Left colon (tissue), 2 donors: ENCODE measurements around the gene AP1S1. TPM values are rescaled to one million over a fixed set of nuclear protein-coding genes. Genes with fewer than 3 reads are reported as not detected.
A peak's percentile ranks its signal among the peaks of the same experiment; 100 is the strongest.
"Not testable (repeated sequence)": the region's sequence is repeated elsewhere in the genome, so short reads cannot be mapped to it uniquely, and the experiment has no call there.

ENCODE experiments used
- ATAC-seq: fragments of 200-7000 bp; cut with Tn5 transposase; one replicate; pipeline ENCODE4 v1.9.1; 2020; ENCODE audit warnings: mild to moderate bottlenecking, moderate library complexity
- DNase-seq, 2 donors: peaks; one replicate each; pipeline ENCODE4 v3.0.0-alpha.2; 2020
- intact Hi-C, 2 donors: fragments of 100-400 bp; cut with DNase I in 1 of 2; cut with micrococcal nuclease in 1 of 2; formaldehyde crosslinking; loops; one replicate each; pipeline versions ENCODE4 v1.11.2 to v1.14.0; 2022; cut with DNase I, micrococcal nuclease
- total RNA-seq, 2 donors: library from RNA; stranded (reverse); fragmentation: NEBNext Ultra II Directional; extraction: Animal tissue kit (Norgen Biotek cat#: 25700); gene quantifications; one replicate each; pipeline ENCODE4 v1.2.1, GENCODE V29; 2021
- donor health status: DM: no; HTN: no; CAD: no.
- donor health status: DM: yes; HTN: yes; CAD: no.

Gene AP1S1
- total RNA-seq, 2 donors from 2014 or later = 70.5 to 84.8 TPM

DNA sequence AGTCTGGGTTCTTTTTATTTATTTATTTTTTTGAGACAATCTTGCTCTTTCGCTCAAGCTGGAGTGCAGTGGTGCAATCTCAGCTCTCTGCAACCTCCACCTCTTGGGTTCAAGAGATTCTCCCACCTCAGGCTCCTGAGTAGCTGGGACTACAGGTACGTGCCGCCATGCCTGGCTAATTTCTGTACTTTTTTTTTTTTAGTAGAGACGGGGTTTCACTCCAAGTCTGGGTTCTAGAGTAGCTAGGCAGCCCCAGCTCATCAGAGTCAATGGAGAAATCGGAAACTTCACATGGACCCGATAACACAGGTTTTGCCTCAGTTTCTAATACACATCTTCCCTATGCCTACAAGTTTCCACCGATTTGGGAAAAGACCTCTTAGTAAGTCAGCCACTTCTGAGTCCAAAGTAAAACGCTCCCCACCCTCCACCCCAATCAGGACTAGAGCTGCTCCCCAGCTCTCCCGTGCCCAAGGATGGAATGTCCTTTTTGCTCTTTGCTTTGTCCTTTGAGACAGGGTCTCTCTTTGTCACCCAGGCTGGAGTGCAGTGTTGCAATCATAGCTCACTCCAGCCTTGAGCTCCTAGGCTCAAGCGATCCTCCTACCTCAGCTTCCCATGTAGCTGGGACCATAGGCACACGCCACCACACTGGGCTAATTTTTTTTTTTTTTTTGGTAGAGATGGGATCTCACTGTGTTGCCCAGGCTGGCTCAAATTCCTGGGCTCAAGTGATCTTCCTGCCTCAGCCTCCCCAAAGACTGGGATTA lies 31.2 kb upstream of the AP1S1 start:
- DNase-seq (no peak), ATAC-seq (no peak)
- intact Hi-C loops = no loop called here

DNA sequence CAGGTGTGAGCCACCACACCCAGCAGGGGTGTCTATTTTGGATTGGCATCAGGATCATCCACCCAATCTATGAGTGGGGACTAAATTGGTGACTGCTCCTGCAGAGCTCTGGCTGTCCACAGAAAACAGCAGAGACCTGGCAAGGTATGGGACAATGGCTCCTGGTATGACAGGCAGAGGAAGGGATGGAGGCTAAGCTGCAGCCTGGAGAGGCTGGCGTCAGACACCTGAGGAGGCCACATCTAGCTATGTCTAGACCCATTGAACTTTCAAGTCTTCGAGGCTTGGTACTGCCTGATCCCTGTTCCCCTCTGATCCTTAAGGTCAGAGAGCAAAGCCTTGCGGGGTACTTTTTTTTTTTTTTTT lies 30.6 kb upstream of the AP1S1 start:
- DNase-seq (no peak), ATAC-seq (no peak)
- intact Hi-C loops = no loop called here

- ATAC-seq (no peak), DNase-seq (no peak)
- intact Hi-C loops = no loop called here
Observed at GRCh38 chr7:101124376-101125056, 29.8 kb upstream of the AP1S1 start.

GRCh38 chr7:101125989-101126650 lies 28.2 kb upstream of the AP1S1 start:
- peak; percentile 19 for ATAC-seq
- peak; percentile 40 to 45 for DNase-seq
- intact Hi-C loops = no loop called here

- intact Hi-C loops = no loop called here
- DNase-seq (peak; percentile 55 to 87), ATAC-seq (peak; percentile 68)
Observed at GRCh38 chr7:101126651-101127459, 27.4 kb upstream of the AP1S1 start, which contains the start of gene SERPINE1. TSS of gene SERPINE1 (plus strand) at chr7:101127104. CDS start at chr7:101128394, 1,290 bp downstream.

- ATAC-seq (no peak), DNase-seq (no peak)
- intact Hi-C loops = no loop called here
Observed at GRCh38 chr7:101127460-101128039, 26.7 kb upstream of the AP1S1 start.

- ATAC-seq = peak; percentile 12
- DNase-seq = no peak
- intact Hi-C loops = no loop called here
Observed at GRCh38 chr7:101128040-101128834, 26.0 kb upstream of the AP1S1 start.

DNA sequence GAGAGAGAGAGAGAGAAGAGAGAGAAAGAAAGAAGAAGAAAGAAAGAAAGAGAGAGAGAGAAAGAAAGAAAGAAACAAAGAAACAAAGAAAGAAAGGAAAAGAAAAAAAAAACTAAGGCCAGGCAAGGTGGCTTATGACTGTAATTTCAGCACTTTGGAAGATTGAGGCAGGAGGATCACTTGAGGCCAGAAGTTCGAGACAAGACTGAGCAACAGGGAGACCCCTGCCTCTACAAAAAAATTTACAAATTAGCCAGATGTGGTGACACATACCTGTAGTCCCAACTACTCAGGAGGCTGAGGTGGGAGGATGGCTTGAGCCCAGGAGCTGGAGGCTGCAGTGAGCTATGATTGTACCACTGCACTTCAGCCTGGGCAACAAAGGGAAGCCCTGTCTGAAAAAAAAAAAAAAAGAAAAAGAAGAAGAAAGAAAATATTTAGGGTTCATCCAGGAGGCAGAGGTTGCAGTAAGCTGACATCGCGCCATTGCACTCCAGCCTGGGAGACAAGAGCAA lies 24.6 kb upstream of the AP1S1 start:
- DNase-seq = no peak
- ATAC-seq = no peak
- intact Hi-C loops = no loop called here

- ATAC-seq, DNase-seq, intact Hi-C loops: not testable (repeated sequence)
Observed at GRCh38 chr7:101132626-101133600, 21.4 kb upstream of the AP1S1 start.

DNA sequence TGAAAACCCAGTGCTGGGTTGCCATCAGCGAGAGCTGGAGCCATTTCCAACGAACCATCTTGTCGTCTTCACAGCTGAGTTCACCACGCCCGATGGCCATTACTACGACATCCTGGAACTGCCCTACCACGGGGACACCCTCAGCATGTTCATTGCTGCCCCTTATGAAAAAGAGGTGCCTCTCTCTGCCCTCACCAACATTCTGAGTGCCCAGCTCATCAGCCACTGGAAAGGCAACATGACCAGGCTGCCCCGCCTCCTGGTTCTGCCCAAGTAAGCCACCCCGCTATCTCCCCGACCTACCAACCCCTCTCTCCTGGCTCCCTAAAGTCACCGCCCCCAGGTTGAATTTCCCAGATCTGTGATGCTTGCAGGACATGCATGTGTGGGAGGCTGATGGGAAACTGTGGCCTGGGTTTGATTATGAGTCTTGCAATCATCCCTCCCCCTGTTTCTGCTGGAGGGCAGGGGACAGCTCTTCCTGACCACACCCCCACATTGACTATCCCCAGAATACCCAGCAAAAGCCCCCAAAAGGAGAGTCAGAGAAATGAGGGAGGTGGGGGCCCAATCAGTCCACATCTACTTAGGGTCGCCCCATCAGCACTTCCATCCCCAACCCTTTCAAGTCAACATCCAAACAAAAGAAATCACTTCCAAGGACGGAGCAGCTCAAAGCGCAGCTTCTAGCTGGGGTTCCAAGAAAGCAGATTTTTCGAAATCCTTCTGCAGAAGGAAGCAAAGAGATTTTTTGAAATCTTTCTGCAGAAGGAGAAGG lies 20.5 kb upstream of the AP1S1 start:
- intact Hi-C loops = no loop called here
- ATAC-seq = no peak
- DNase-seq = no peak

- intact Hi-C loops = no loop called here
- ATAC-seq (no peak), DNase-seq (no peak)
Observed at GRCh38 chr7:101134399-101134980, 19.8 kb upstream of the AP1S1 start.

DNA sequence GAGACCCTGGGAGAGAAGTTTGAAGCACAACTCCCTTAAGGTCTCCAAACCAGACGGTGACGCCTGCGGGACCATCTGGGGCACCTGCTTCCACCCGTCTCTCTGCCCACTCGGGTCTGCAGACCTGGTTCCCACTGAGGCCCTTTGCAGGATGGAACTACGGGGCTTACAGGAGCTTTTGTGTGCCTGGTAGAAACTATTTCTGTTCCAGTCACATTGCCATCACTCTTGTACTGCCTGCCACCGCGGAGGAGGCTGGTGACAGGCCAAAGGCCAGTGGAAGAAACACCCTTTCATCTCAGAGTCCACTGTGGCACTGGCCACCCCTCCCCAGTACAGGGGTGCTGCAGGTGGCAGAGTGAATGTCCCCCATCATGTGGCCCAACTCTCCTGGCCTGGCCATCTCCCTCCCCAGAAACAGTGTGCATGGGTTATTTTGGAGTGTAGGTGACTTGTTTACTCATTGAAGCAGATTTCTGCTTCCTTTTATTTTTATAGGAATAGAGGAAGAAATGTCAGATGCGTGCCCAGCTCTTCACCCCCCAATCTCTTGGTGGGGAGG lies 16.5 kb upstream of the AP1S1 start:
- intact Hi-C loops = no loop called here
- DNase-seq = no peak
- peak; percentile 48 for ATAC-seq

GRCh38 chr7:101138213-101138870 lies 15.9 kb upstream of the AP1S1 start:
- ATAC-seq = peak; percentile 93
- DNase-seq = peak; percentile 69 to 83
- intact Hi-C loops = no loop called here

- intact Hi-C loops = loop anchor here in 1 of 2 donors (5.0 kb wide), 1 partner anchor 142 kb away; no protein-coding TSS in a partner anchor
- no peak for DNase-seq
- ATAC-seq = no peak
Observed at GRCh38 chr7:101140339-101140699, 14.0 kb upstream of the AP1S1 start.
